ENCODE measurements around the gene PI16. TPM values are rescaled to one million over a fixed set of nuclear protein-coding genes. Genes with fewer than 3 reads are reported as not detected.

PI16 gene
- total RNA-seq, 4 donors from 2014 or later, result 1.0 to 8.4 (median 2.2) TPM

DNA sequence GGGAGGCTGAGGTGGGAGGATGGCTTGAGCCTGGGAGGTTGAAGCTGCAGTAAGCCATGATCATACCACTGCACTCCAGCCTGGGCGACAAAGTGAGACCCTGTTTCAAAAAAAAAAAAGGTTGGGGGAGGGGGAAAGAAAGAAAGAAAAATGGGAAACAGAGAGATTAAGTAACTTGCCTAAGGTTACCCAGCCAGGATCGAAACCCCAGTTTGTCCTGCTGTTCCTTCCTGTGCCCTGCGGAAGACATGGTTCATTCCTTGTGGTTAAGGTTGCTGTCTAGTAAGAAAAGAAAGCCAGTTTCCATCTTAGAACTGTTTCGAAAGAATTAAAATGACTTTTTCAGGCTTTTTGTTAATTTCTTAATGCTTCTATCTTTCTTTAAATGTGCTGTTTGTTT, 38.9 kb upstream of the PI16 start:
- Histone ChIP-seq H3K27ac (no peak overlapping the region), H3K4me3 (no peak overlapping the region), H3K4me1 (peaks cover 0 to 61% (median 21%) of the 10 kb centered on the region in 3 donors), H3K36me3 (peaks cover 0 to 96% (median 13%) of the 10 kb centered on the region in 3 donors), H3K9me3 (no peaks in the 10 kb centered on the region), H3K27me3 (no peaks in the 10 kb centered on the region)
- no peak for TF ChIP-seq POLR2A (IDR thresholded peaks at IDR 0.05)
- TF ChIP-seq, protein P1, sequence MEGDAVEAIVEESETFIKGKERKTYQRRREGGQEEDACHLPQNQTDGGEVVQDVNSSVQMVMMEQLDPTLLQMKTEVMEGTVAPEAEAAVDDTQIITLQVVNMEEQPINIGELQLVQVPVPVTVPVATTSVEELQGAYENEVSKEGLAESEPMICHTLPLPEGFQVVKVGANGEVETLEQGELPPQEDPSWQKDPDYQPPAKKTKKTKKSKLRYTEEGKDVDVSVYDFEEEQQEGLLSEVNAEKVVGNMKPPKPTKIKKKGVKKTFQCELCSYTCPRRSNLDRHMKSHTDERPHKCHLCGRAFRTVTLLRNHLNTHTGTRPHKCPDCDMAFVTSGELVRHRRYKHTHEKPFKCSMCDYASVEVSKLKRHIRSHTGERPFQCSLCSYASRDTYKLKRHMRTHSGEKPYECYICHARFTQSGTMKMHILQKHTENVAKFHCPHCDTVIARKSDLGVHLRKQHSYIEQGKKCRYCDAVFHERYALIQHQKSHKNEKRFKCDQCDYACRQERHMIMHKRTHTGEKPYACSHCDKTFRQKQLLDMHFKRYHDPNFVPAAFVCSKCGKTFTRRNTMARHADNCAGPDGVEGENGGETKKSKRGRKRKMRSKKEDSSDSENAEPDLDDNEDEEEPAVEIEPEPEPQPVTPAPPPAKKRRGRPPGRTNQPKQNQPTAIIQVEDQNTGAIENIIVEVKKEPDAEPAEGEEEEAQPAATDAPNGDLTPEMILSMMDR (IDR thresholded peaks at IDR 0.05), result no peak
- intact Hi-C loops (cut with DNase I), result loop anchor here (10.0 kb wide), 1 partner anchor 99 kb away; no protein-coding TSS in a partner anchor
- 83 to 98% methylated on average over 4 of the region's 4 CpGs for WGBS, 2 donors
- no peak for DNase-seq

DNA sequence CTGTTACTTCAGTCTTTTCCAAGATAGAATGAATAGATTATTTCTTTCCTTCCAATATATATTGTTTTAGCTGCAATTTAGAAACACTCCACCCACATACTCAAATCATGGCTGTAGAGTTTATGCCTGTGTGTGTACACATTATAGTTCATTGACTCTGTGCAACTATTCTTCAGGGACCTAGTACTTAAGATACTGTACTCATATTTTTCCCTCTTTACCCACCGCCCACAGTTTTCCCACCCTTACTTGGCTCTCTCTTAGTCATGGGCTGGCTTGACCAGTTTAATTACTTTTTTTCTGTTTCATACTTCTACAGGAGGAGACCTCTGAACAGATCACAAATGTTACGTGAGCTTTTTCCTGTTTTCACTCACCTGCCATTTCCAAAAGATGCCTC, 38.4 kb upstream of the PI16 start:
- H3K36me3 ChIP-seq, result peaks cover 0 to 97% (median 13%) of the 10 kb centered on the region in 3 donors
- 51 to 66% methylated on average over 2 of the region's 2 CpGs for WGBS, 2 donors
- intact Hi-C loops (cut with DNase I), result loop anchor here (10.0 kb wide), 1 partner anchor 99 kb away; no protein-coding TSS in a partner anchor
- H3K4me1 ChIP-seq, result peaks cover 0 to 61% (median 21%) of the 10 kb centered on the region in 3 donors
- H3K27ac ChIP-seq, result peak overlapping the region in 1 of 4 donors; percentile 48
- DNase-seq, result no peak
- H3K4me3 ChIP-seq, result no peak overlapping the region
- H3K9me3 ChIP-seq, result no peaks in the 10 kb centered on the region
- no peak for TF ChIP-seq POLR2A (IDR thresholded peaks at IDR 0.05)
- TF ChIP-seq, protein P1 (IDR thresholded peaks at IDR 0.05), result no peak
- no peaks in the 10 kb centered on the region for H3K27me3 ChIP-seq

DNA sequence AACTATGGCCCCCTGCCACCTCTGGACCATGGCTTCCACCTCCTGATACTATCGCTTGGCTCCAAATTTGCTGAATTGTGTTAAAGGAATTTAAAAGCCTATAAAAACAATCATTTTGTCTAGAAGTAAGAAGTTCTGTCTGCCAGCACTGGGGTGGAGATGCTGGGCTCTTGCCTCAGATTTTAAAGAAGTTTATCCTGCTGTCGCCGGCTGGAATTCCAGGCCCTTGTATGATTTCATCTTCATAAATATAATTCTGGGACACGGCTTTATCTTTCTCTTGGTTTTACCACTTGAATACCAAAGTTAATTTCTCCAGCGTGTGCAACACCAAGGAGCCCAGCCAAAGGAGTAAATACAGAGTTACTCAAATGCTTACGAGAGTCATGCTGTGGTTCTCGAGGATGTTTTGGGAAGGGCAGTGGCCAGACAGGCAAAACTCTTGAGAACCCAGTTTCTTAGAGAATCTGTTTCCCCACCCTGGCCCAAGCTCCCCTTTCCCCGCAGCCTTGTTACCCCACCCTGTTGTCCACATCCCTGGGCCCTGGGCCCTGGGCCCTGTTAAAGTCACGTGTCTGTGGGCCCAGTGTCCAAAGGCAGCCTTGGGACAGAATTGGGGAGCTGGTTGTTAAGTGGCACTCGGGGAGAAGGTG, 36.9 kb upstream of the PI16 start:
- intact Hi-C loops (cut with DNase I), result loop anchor here (10.0 kb wide), 1 partner anchor 97 kb away; no protein-coding TSS in a partner anchor
- H3K36me3 ChIP-seq, result peaks cover 0 to 97% (median 13%) of the 10 kb centered on the region in 3 donors
- DNase-seq, result no peak
- peaks cover 0 to 47% (median 21%) of the 10 kb centered on the region in 3 donors for H3K4me1 ChIP-seq
- no peaks in the 10 kb centered on the region for H3K27me3 ChIP-seq
- H3K4me3 ChIP-seq, result no peak overlapping the region
- no peaks in the 10 kb centered on the region for H3K9me3 ChIP-seq
- TF ChIP-seq, protein P1 (IDR thresholded peaks at IDR 0.05), result no peak
- no peak for TF ChIP-seq POLR2A (IDR thresholded peaks at IDR 0.05)
- peak overlapping the region; percentile 42 to 85 (median 68) for H3K27ac ChIP-seq
- WGBS, 2 donors, result 84 to 90% methylated on average over 7 to 9 of the region's 10 CpGs

DNA sequence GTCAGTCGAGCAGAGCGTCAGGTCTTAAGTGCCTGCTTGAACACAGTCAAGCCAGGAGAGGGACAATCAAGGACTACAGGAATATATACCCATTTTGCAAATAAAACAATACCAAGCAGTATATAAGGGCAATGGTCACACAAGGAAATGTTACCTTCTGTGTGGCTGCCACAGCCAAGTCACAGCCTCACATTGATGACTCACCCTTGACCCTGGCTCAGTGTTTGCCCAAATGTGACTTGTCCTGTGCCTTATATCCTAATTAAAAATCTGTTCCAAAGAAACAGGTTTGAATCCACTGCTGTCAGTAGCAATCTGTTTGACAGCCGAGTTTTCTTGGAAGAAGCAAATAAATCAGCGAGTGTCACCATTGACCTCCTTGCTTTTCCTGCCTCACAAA, 34.5 kb upstream of the PI16 start:
- Histone ChIP-seq H3K36me3 (peaks cover 0 to 100% (median 12%) of the 10 kb centered on the region in 3 donors), H3K27ac (peak overlapping the region in 3 of 4 donors; percentile 20 to 50 (median 35)), H3K9me3 (no peaks in the 10 kb centered on the region), H3K4me3 (no peak overlapping the region), H3K4me1 (peaks cover 0 to 25% (median under 1%) of the 10 kb centered on the region in 3 donors), H3K27me3 (no peaks in the 10 kb centered on the region)
- no peak for TF ChIP-seq POLR2A (IDR thresholded peaks at IDR 0.05)
- TF ChIP-seq, protein P1 (IDR thresholded peaks at IDR 0.05), result no peak
- 94 to 100% methylated on average over 4 of the region's 4 CpGs for WGBS, 2 donors
- no peak for DNase-seq
- intact Hi-C loops (cut with DNase I), result no loop called here

DNA sequence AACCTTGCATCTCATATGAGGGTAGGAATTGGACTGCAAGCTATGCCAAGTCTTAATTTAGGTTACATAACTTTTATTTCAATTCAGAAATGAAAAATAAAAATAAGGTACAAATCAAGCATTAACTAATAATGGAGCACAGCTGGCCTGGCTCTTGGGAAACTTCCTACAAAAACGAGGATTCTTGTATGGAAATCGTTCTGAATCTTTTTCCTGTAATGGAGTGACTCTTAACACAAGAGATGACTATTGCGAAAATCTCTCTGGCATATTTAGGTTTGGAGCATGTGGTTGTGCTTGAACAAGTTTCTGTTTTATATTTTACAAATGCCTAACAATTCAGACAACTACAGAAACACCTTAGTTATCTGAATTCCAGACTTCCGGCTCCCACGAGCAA, 34.0 kb upstream of the PI16 start:
- TF ChIP-seq, protein P1 (IDR thresholded peaks at IDR 0.05), result no peak
- TF ChIP-seq POLR2A (IDR thresholded peaks at IDR 0.05), result no peak
- WGBS, 2 donors, result 79 to 85% methylated on average over 5 of the region's 5 CpGs
- no peaks in the 10 kb centered on the region for H3K27me3 ChIP-seq
- no peak for DNase-seq
- H3K4me3 ChIP-seq, result no peak overlapping the region
- no peaks in the 10 kb centered on the region for H3K9me3 ChIP-seq
- intact Hi-C loops (cut with DNase I), result no loop called here
- peaks cover 0 to 100% (median 12%) of the 10 kb centered on the region in 3 donors for H3K36me3 ChIP-seq
- peaks cover 0 to 24% (median 0%) of the 10 kb centered on the region in 3 donors for H3K4me1 ChIP-seq
- peak overlapping the region in 2 of 4 donors; percentile 42 to 50 for H3K27ac ChIP-seq

Data from esophagus squamous epithelium (tissue), 5 donors.